Measurements from ENCODE around the gene MAGI1.

DNA sequence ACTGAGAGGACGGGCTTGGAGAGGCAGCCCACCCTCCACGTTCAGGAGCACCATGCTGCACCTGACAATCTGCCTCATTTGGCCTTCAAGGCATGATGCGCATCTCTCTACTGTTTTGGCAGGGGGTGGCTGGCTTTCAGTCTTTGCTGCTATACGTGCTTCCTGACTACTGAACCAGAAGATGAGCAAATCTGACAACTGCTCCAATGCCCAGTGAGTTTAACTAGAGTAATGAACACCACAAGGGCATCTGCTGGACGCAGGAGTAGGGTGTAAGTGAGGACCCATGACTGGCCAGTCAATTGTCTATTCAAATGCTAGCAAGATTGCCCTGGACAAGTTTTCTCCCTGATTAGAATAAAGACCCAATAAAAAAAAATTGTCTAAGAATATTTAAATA is 335.7 kb downstream of the MAGI1 start:
- TF ChIP-seq, protein P1, sequence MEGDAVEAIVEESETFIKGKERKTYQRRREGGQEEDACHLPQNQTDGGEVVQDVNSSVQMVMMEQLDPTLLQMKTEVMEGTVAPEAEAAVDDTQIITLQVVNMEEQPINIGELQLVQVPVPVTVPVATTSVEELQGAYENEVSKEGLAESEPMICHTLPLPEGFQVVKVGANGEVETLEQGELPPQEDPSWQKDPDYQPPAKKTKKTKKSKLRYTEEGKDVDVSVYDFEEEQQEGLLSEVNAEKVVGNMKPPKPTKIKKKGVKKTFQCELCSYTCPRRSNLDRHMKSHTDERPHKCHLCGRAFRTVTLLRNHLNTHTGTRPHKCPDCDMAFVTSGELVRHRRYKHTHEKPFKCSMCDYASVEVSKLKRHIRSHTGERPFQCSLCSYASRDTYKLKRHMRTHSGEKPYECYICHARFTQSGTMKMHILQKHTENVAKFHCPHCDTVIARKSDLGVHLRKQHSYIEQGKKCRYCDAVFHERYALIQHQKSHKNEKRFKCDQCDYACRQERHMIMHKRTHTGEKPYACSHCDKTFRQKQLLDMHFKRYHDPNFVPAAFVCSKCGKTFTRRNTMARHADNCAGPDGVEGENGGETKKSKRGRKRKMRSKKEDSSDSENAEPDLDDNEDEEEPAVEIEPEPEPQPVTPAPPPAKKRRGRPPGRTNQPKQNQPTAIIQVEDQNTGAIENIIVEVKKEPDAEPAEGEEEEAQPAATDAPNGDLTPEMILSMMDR (IDR thresholded peaks at IDR 0.05) = no peak
- TF ChIP-seq POLR2AphosphoS5 (IDR thresholded peaks at IDR 0.05) = no peak
- no peak for TF ChIP-seq POLR2A (IDR thresholded peaks at IDR 0.05)

Measured in prostate gland (tissue), 2 donors.